ENCODE data around the gene CDKN1C. TPM values are rescaled to one million over a fixed set of nuclear protein-coding genes. Genes with fewer than 3 reads are reported as not detected.
A peak's percentile ranks its signal among the peaks of the same experiment; 100 is the strongest.

Gene CDKN1C
- total RNA-seq (1 to 10 TPM; 2.1 to 7.0 (median 5.3) TPM), total RNA-seq (0.20 to 4.7 (median 2.0) reads per million in 29 experiments)
- total RNA-seq (2013): 2.0 TPM

- no peaks in the 10 kb centered on the region for H3K36me3 ChIP-seq (ENCODE audit: control insufficient read depth in 2 of 2, extremely low read depth in 1 of 2, insufficient read depth in 1 of 2, low read length in 1 of 2)
- peak within 1 kb of the TSS; percentile 85 to 92 (median 85) for H3K4me3 Mint-ChIP-seq
- DNase-seq (peak; percentile 64 to 92 (median 79)), ATAC-seq (replicated peaks in 1 of 4) (peak; percentile 88 to 90 (median 89))
- peak within 1 kb of the TSS; percentile 61 to 78 for H3K4me3 ChIP-seq (ENCODE audit: control insufficient read depth in 1 of 2, extremely low read depth in 1 of 2, low read length in 1 of 2)
- H3K27me3 ChIP-seq (replicated peaks in 1 of 2; ENCODE audit: control insufficient read depth in 2 of 2, extremely low read depth in 1 of 2, insufficient read depth in 2 of 2, low read length in 1 of 2): peaks cover 0 to 35% of the 10 kb centered on the region in 2 experiments
- POLR2A ChIA-PET: no interaction called here
- no peak within 1 kb of the TSS for H3K27ac ChIP-seq (ENCODE audit: low read length)
- peaks cover 0 to 7% of the 10 kb centered on the region in 2 donors for H3K27me3 Mint-ChIP-seq
- no peaks in the 10 kb centered on the region for H3K9me3 ChIP-seq
- peak within 1 kb of the TSS; percentile 65 to 75 for H3K27ac Mint-ChIP-seq
- peaks cover 17 to 27% (median 24%) of the 10 kb centered on the region in 3 donors for H3K4me1 Mint-ChIP-seq
- WGBS (ENCODE audit: insufficient coverage): under 1% methylated on average over 40 of the region's 61 CpGs
- H3K9me3 Mint-ChIP-seq: no peaks in the 10 kb centered on the region
- CTCF ChIA-PET: interaction anchor here in 1 of 2 donors (3.0 kb wide), 1 partner anchor 352 kb away, joined by 32 read pairs; no protein-coding TSS in a partner anchor
- H3K36me3 Mint-ChIP-seq: no peaks in the 10 kb centered on the region
- H3K4me1 ChIP-seq (ENCODE audit: control insufficient read depth in 1 of 2, extremely low read depth in 1 of 2, insufficient read depth in 2 of 2, low read length in 2 of 2): peaks cover 0 to 47% of the 10 kb centered on the region in 2 experiments
Observed at GRCh38 chr11:2885678-2886081, at the start of gene CDKN1C. Gene CDKN1C, minus strand, starts transcription at chr11:2885775. Its CDS starts 319 bp downstream, at chr11:2885456.

DNA sequence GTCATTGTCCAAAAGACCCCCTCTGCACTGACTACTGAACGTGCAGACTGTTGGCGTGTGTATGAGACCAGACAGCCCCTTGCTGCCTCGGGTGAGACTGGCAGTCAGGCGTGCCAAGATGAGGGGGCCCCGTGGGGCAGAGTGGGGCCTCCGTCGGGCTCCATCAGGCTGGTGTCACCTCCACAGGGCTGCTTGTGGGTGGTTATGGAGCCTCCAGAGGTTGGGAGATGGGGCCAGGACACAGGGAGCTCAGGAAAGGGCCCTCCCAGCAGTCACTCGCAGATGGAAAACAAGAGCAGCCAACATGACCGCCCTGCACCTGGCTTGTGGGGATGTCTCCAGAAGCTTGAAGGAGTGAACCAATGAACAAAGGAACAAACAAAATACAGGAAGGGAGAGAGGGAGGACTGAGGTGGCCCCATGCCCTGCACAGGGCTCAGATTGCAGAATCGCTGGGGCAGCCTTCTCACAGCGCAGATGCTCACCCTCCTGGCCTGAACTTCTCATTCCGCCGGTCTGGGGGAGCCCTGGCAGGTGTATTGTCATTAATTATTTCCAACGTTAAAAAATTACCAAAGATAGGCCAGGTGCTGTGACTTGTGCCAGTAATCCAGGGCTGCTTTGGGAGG, 49.1 kb upstream of the CDKN1C start:
- Histone ChIP-seq H3K27ac (ENCODE audit: low read length) (no peak overlapping the region), H3K4me1 (ENCODE audit: control insufficient read depth in 1 of 2, extremely low read depth in 1 of 2, insufficient read depth in 2 of 2, low read length in 2 of 2) (peaks cover 4 to 28% of the 10 kb centered on the region in 2 experiments), H3K36me3 (ENCODE audit: control insufficient read depth in 2 of 2, extremely low read depth in 1 of 2, insufficient read depth in 1 of 2, low read length in 1 of 2) (no peaks in the 10 kb centered on the region), H3K27me3 (replicated peaks in 1 of 2; ENCODE audit: control insufficient read depth in 2 of 2, extremely low read depth in 1 of 2, insufficient read depth in 2 of 2, low read length in 1 of 2) (peaks cover 0 to 25% of the 10 kb centered on the region in 2 experiments), H3K4me3 (ENCODE audit: control insufficient read depth in 1 of 2, extremely low read depth in 1 of 2, low read length in 1 of 2) (no peak overlapping the region), H3K9me3 (no peaks in the 10 kb centered on the region)
- no peak overlapping the region for H3K27ac Mint-ChIP-seq
- peaks cover 10% of the 10 kb centered on the region for H3K36me3 Mint-ChIP-seq
- DNase-seq (no peak), ATAC-seq (replicated peaks in 1 of 4) (no peak)
- 84% methylated on average over 7 of the region's 14 CpGs for WGBS (ENCODE audit: insufficient coverage)
- peaks cover 13 to 24% (median 22%) of the 10 kb centered on the region in 3 donors for H3K4me1 Mint-ChIP-seq
- POLR2A ChIA-PET: no interaction called here
- peaks cover 3 to 6% of the 10 kb centered on the region in 2 donors for H3K27me3 Mint-ChIP-seq
- no peak overlapping the region for H3K4me3 Mint-ChIP-seq
- CTCF ChIA-PET: no interaction called here
- peaks cover 10 to 19% (median 10%) of the 10 kb centered on the region in 3 donors for H3K9me3 Mint-ChIP-seq

DNA sequence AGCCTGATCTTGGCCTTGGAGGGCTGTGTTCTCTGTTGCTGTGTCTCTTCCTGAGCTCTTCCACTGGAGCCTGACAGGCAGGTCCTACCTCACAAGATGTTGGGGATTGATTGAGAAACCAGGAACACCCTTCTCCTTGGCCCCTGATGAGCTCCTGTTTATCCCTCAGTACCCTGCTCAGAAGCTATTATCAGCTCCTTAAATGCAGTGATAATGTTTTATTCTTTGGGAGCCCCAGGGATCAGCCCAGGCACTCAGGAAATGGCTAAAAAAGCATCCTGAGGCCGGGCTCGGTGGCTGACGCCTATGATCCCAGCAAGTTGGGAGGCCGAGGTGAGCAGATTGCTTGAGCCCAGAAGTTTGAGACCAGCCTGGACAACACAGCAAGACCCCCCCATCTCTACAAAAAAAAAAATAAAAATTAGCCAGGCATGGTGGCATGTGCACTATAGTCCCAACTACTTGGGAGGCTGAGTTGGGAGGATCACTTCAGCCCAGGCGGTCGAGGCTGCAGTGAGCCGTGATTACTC, 48.5 kb upstream of the CDKN1C start:
- H3K27ac Mint-ChIP-seq: peak overlapping the region in 1 of 2 donors; percentile 66
- CTCF ChIA-PET: interaction anchor here in 1 of 2 donors (0.7 kb wide), 1 partner anchor 41 kb away, joined by 3 read pairs; no protein-coding TSS in a partner anchor

GRCh38 chr11:2933375-2934020, 47.9 kb upstream of the CDKN1C start:
- CTCF ChIA-PET: interaction anchor here in 1 of 2 donors (0.7 kb wide), 1 partner anchor 40 kb away, joined by 3 read pairs; no protein-coding TSS in a partner anchor
- Mint-ChIP-seq H3K9me3 (peaks cover 6 to 13% (median 7%) of the 10 kb centered on the region in 3 donors), H3K36me3 (peaks cover 6% of the 10 kb centered on the region), H3K27me3 (peaks cover 7 to 8% of the 10 kb centered on the region in 2 donors), H3K4me1 (peaks cover 10 to 25% (median 15%) of the 10 kb centered on the region in 3 donors), H3K4me3 (no peak overlapping the region), H3K27ac (peak overlapping the region in 1 of 2 donors; percentile 66)
- DNase-seq (peak in 28 of 35 experiments; percentile 20 to 63 (median 44)), ATAC-seq (replicated peaks in 1 of 4) (peak; percentile 14 to 64 (median 20))
- peak overlapping the region; percentile 49 for H3K27ac ChIP-seq (ENCODE audit: low read length)
- H3K9me3 ChIP-seq: no peaks in the 10 kb centered on the region
- no peaks in the 10 kb centered on the region for H3K36me3 ChIP-seq (ENCODE audit: control insufficient read depth in 2 of 2, extremely low read depth in 1 of 2, insufficient read depth in 1 of 2, low read length in 1 of 2)
- WGBS (ENCODE audit: insufficient coverage): 56% methylated on average over 7 of the region's 12 CpGs
- POLR2A ChIA-PET: interaction anchor here (0.6 kb wide), 2 partner anchors 15 to 81 kb away, joined by 3 read pairs; no protein-coding TSS in a partner anchor
- H3K4me3 ChIP-seq (ENCODE audit: control insufficient read depth in 1 of 2, extremely low read depth in 1 of 2, low read length in 1 of 2): no peak overlapping the region
- peaks cover 0 to 34% of the 10 kb centered on the region in 2 experiments for H3K27me3 ChIP-seq (replicated peaks in 1 of 2; ENCODE audit: control insufficient read depth in 2 of 2, extremely low read depth in 1 of 2, insufficient read depth in 2 of 2, low read length in 1 of 2)
- peaks cover 8 to 36% of the 10 kb centered on the region in 2 experiments for H3K4me1 ChIP-seq (ENCODE audit: control insufficient read depth in 1 of 2, extremely low read depth in 1 of 2, insufficient read depth in 2 of 2, low read length in 2 of 2)

More for the DNA sequence above, 48.5 kb upstream of the CDKN1C start:
- DNase-seq (no peak), ATAC-seq (replicated peaks in 1 of 4) (no peak)
- Mint-ChIP-seq H3K9me3 (peaks cover 10 to 19% (median 10%) of the 10 kb centered on the region in 3 donors), H3K4me3 (no peak overlapping the region), H3K27me3 (peaks cover 4 to 6% of the 10 kb centered on the region in 2 donors), H3K36me3 (peaks cover 10% of the 10 kb centered on the region), H3K4me1 (peaks cover 13 to 22% (median 16%) of the 10 kb centered on the region in 3 donors)
- H3K27ac ChIP-seq (ENCODE audit: low read length): no peak overlapping the region
- POLR2A ChIA-PET: interaction anchor here in 1 of 2 donors (0.6 kb wide), 1 partner anchor 15 kb away, joined by 3 read pairs; no protein-coding TSS in a partner anchor
- peaks cover 0 to 29% of the 10 kb centered on the region in 2 experiments for H3K27me3 ChIP-seq (replicated peaks in 1 of 2; ENCODE audit: control insufficient read depth in 2 of 2, extremely low read depth in 1 of 2, insufficient read depth in 2 of 2, low read length in 1 of 2)
- no peak overlapping the region for H3K4me3 ChIP-seq (ENCODE audit: control insufficient read depth in 1 of 2, extremely low read depth in 1 of 2, low read length in 1 of 2)
- peaks cover 6 to 31% of the 10 kb centered on the region in 2 experiments for H3K4me1 ChIP-seq (ENCODE audit: control insufficient read depth in 1 of 2, extremely low read depth in 1 of 2, insufficient read depth in 2 of 2, low read length in 2 of 2)
- WGBS (ENCODE audit: insufficient coverage): 99% methylated on average over 6 of the region's 7 CpGs
- no peaks in the 10 kb centered on the region for H3K9me3 ChIP-seq
- H3K36me3 ChIP-seq (ENCODE audit: control insufficient read depth in 2 of 2, extremely low read depth in 1 of 2, insufficient read depth in 1 of 2, low read length in 1 of 2): no peaks in the 10 kb centered on the region

GRCh38 chr11:2932850-2933251, 47.3 kb upstream of the CDKN1C start:
- Histone ChIP-seq H3K4me3 (ENCODE audit: control insufficient read depth in 1 of 2, extremely low read depth in 1 of 2, low read length in 1 of 2) (no peak overlapping the region), H3K27me3 (replicated peaks in 1 of 2; ENCODE audit: control insufficient read depth in 2 of 2, extremely low read depth in 1 of 2, insufficient read depth in 2 of 2, low read length in 1 of 2) (peaks cover 0 to 41% of the 10 kb centered on the region in 2 experiments), H3K36me3 (ENCODE audit: control insufficient read depth in 2 of 2, extremely low read depth in 1 of 2, insufficient read depth in 1 of 2, low read length in 1 of 2) (no peaks in the 10 kb centered on the region), H3K27ac (ENCODE audit: low read length) (peak overlapping the region; percentile 49), H3K4me1 (ENCODE audit: control insufficient read depth in 1 of 2, extremely low read depth in 1 of 2, insufficient read depth in 2 of 2, low read length in 2 of 2) (peaks cover 8 to 43% of the 10 kb centered on the region in 2 experiments), H3K9me3 (no peaks in the 10 kb centered on the region)
- ChIA-PET POLR2A (interaction anchor here in 1 of 2 donors (0.6 kb wide), 1 partner anchor 82 kb away, joined by 3 read pairs; no protein-coding TSS in a partner anchor), CTCF (no interaction called here)
- Mint-ChIP-seq H3K36me3 (peaks cover 6% of the 10 kb centered on the region), H3K4me3 (no peak overlapping the region), H3K27ac (no peak overlapping the region), H3K4me1 (peaks cover 16 to 30% (median 21%) of the 10 kb centered on the region in 3 donors), H3K9me3 (peaks cover 4 to 6% (median 6%) of the 10 kb centered on the region in 3 donors), H3K27me3 (peaks cover 7 to 14% of the 10 kb centered on the region in 2 donors)
- 86% methylated on average over 10 of the region's 15 CpGs for WGBS (ENCODE audit: insufficient coverage)
- DNase-seq (peak in 1 of 35 experiments; percentile 16), ATAC-seq (replicated peaks in 1 of 4) (no peak)
